Spleen (tissue), 11 donors: ENCODE measurements around the gene ANO7. TPM values are rescaled to one million over a fixed set of nuclear protein-coding genes. Genes with fewer than 3 reads are reported as not detected.
A peak's percentile ranks its signal among the peaks of the same experiment; 100 is the strongest.

Experiments used
- DNase-seq: peaks from one replicate; pipeline ENCODE4 v3.0.0-alpha.2; 2020
- H3K27ac ChIP-seq, 8 donors: fragments of 200-600 bp; sonication (generic) in 7 of 8; 1 replicate in 4 of 8; 2 replicates in 4 of 8; pipeline versions ENCODE4 v1.5.0 to v1.8.0; 2016 to 2021; ENCODE audit warnings: inconsistent platforms in 4 of 8, mild to moderate bottlenecking in 4 of 8, moderate library complexity in 1 of 8
- H3K27me3 ChIP-seq, 7 donors: fragments of 200-600 bp; sonication (generic) in 6 of 7; replicated peaks in 1 of 7; 1 replicate in 4 of 7; 2 replicates in 3 of 7; pipeline versions ENCODE4 v1.5.0 to v1.8.0; 2016 to 2021; ENCODE audit warnings: inconsistent platforms in 3 of 7, mild to moderate bottlenecking in 1 of 7
- H3K36me3 ChIP-seq, 6 donors: fragments of 200-600 bp; sonication (generic) in 5 of 6; 1 replicate in 4 of 6; 2 replicates in 2 of 6; pipeline versions ENCODE4 v1.5.0 to v1.8.0; 2016 to 2021; ENCODE audit warnings: inconsistent platforms in 2 of 6
- H3K4me1 ChIP-seq, 6 donors: fragments of 200-600 bp; sonication (generic) in 5 of 6; 1 replicate in 3 of 6; 2 replicates in 3 of 6; pipeline versions ENCODE4 v1.5.0 to v1.8.0; 2016 to 2021; ENCODE audit warnings: inconsistent platforms in 3 of 6
- H3K4me3 ChIP-seq, 8 donors: fragments of 200-600 bp; sonication (generic) in 7 of 8; 1 replicate in 4 of 8; 2 replicates in 4 of 8; pipeline versions ENCODE4 v1.5.0 to v1.8.0; 2016 to 2021; ENCODE audit warnings: inconsistent platforms in 4 of 8, mild to moderate bottlenecking in 4 of 8, moderate library complexity in 2 of 8
- H3K9me3 ChIP-seq, 8 donors: fragments of 200-600 bp; sonication (generic) in 7 of 8; 1 replicate in 4 of 8; 2 replicates in 4 of 8; pipeline versions ENCODE4 v1.5.0 to v1.8.0; 2016 to 2021; ENCODE audit warnings: inconsistent platforms in 4 of 8
- CTCF ChIP-seq, 11 experiments: fragments of 200-600 bp in 7 of 11; fragments of 450-650 bp in 4 of 11; sonication (generic) in 4 of 11; IDR thresholded peaks in 8 of 11; conservative IDR thresholded peaks in 3 of 11; 1 replicate in 7 of 11; 2 replicates in 4 of 11; pipeline versions ENCODE4 v1.4.0 to v1.8.0; 2016 to 2021; ENCODE audit warnings: antibody characterized with exemption in 11 of 11, inconsistent platforms in 4 of 11, mild to moderate bottlenecking in 1 of 11
- POLR2A ChIP-seq, 3 donors: fragments of 450-650 bp; IDR thresholded peaks; one replicate each; pipeline ENCODE4 v1.5.1; 2017; ENCODE audit warnings: antibody characterized with exemption in 3 of 3, mild to moderate bottlenecking in 1 of 3
- POLR2AphosphoS5 ChIP-seq, 3 donors: sonication (generic); formaldehyde crosslinking; IDR thresholded peaks; one replicate each; pipeline ENCODE4 v1.5.1; 2017; ENCODE audit warnings: antibody characterized with exemption in 3 of 3
- WGBS, 5 donors: extraction: QIAGEN DNeasy Blood & Tissue Kit in 3 of 5; methylation state at CpG; one replicate each; pipeline versions ENCODE4 v1.1.5 to v1.1.7; 2013 to 2018; 5-methylcytosine and 5-hydroxymethylcytosine counted together
- intact Hi-C: fragments of 100-400 bp; cut with DNase I; formaldehyde crosslinking; loops from one replicate; pipeline ENCODE4 v1.15.0; 2023; ENCODE audit warnings: low total_unique reads
- polyA plus RNA-seq, 3 donors: library from polyadenylated mRNA; stranded (reverse); fragments of 200-250 nt; gene quantifications; one replicate each; pipeline ENCODE4 v1.2.1, GENCODE V29; 2013
- total RNA-seq, 7 donors: library from RNA; depleted of rRNA in 3 of 7; stranded (reverse); fragments of >200 nt in 3 of 7; fragmentation: NEBNext Ultra II Directional in 4 of 7; extraction: Animal tissue kit (Norgen Biotek cat#: 25700) in 4 of 7; gene quantifications; one replicate each; pipeline versions ENCODE4 v1.1.0 to v1.2.1, GENCODE V29; 2016 to 2021
- donor health status: healthy with polysubstance abuse.
- donor health status: DM: no; HTN: no; CAD: no; lungs with moderate emphysema.
- donor health status: DM: no; HTN: no; CAD: no.
- donor health status: Bipolar disorder and iron deficiency.
- donor health status: healthy.
- donor health status: DM: no; HTN: no; CAD: no.
- donor health status: DM: yes; HTN: yes; CAD: no.

The ANO7 gene
- total and polyA plus RNA-seq, 10 donors, result 0.46 to 3.5 (median 2.4) TPM

- Histone ChIP-seq H3K27me3 (no peaks in the 10 kb centered on the region), H3K9me3 (no peaks in the 10 kb centered on the region), H3K4me1 (no peaks in the 10 kb centered on the region), H3K27ac (no peak overlapping the region), H3K4me3 (no peak overlapping the region), H3K36me3 (peaks cover 8 to 100% (median 99%) of the 10 kb centered on the region in 6 donors)
- 95 to 97% (median 96%) methylated on average over 6 of the region's 6 CpGs for WGBS, 5 donors
- DNase-seq, result no peak
- intact Hi-C loops, result no loop called here
- no peak for TF ChIP-seq POLR2AphosphoS5 (IDR thresholded peaks at IDR 0.05)
- TF ChIP-seq CTCF (IDR thresholded peaks at IDR 0.05 in 8 of 11, conservative IDR thresholded peaks at IDR 0.05 in 3 of 11), result no peak
- TF ChIP-seq POLR2A (IDR thresholded peaks at IDR 0.05), result no peak
Observed at GRCh38 chr2:241244368-241244767, 55.9 kb downstream of the ANO7 start.

- Histone ChIP-seq H3K4me1 (no peaks in the 10 kb centered on the region), H3K27me3 (no peaks in the 10 kb centered on the region), H3K27ac (no peak overlapping the region), H3K4me3 (no peak overlapping the region), H3K9me3 (no peaks in the 10 kb centered on the region), H3K36me3 (peaks cover 4 to 100% (median 99%) of the 10 kb centered on the region in 6 donors)
- intact Hi-C loops, result no loop called here
- DNase-seq, result no peak
- WGBS, 5 donors, result 95 to 99% (median 98%) methylated on average over 7 to 11 of the region's 11 CpGs
- TF ChIP-seq POLR2AphosphoS5 (IDR thresholded peaks at IDR 0.05), result no peak
- no peak for TF ChIP-seq CTCF (IDR thresholded peaks at IDR 0.05 in 8 of 11, conservative IDR thresholded peaks at IDR 0.05 in 3 of 11)
- TF ChIP-seq POLR2A (IDR thresholded peaks at IDR 0.05), result no peak
Observed at GRCh38 chr2:241248289-241248688, 59.8 kb downstream of the ANO7 start.

GRCh38 chr2:241248897-241249296, 60.4 kb downstream of the ANO7 start:
- no peak for TF ChIP-seq POLR2AphosphoS5 (IDR thresholded peaks at IDR 0.05)
- TF ChIP-seq POLR2A (IDR thresholded peaks at IDR 0.05), result no peak
- TF ChIP-seq CTCF (IDR thresholded peaks at IDR 0.05 in 8 of 11, conservative IDR thresholded peaks at IDR 0.05 in 3 of 11), result no peak
- WGBS, 5 donors, result 90 to 96% (median 94%) methylated on average over 6 of the region's 6 CpGs
- Histone ChIP-seq H3K4me1 (no peaks in the 10 kb centered on the region), H3K4me3 (no peak overlapping the region), H3K27me3 (no peaks in the 10 kb centered on the region), H3K27ac (no peak overlapping the region), H3K36me3 (peaks cover 3 to 100% (median 100%) of the 10 kb centered on the region in 6 donors), H3K9me3 (no peaks in the 10 kb centered on the region)
- no peak for DNase-seq
- intact Hi-C loops, result no loop called here

- no peak overlapping the region for H3K27ac ChIP-seq
- intact Hi-C loops, result no loop called here
- 95 to 97% (median 96%) methylated on average over 7 to 14 of the region's 14 CpGs for WGBS, 5 donors
- no peak overlapping the region for H3K4me3 ChIP-seq
- no peak for DNase-seq
- TF ChIP-seq POLR2AphosphoS5 (IDR thresholded peaks at IDR 0.05) (peak in 2 of 3 donors; percentile 6 to 22), CTCF (IDR thresholded peaks at IDR 0.05 in 8 of 11, conservative IDR thresholded peaks at IDR 0.05 in 3 of 11) (no peak)
- H3K9me3 ChIP-seq, result no peaks in the 10 kb centered on the region
- no peaks in the 10 kb centered on the region for H3K27me3 ChIP-seq
- peaks cover 3 to 100% (median 100%) of the 10 kb centered on the region in 6 donors for H3K36me3 ChIP-seq
- no peaks in the 10 kb centered on the region for H3K4me1 ChIP-seq
Observed at GRCh38 chr2:241249654-241250053, 61.2 kb downstream of the ANO7 start.
